ENCODE measurements around the gene CLEC16A. TPM values are rescaled to one million over a fixed set of nuclear protein-coding genes. Genes with fewer than 3 reads are reported as not detected.

Gene CLEC16A
- total and polyA plus RNA-seq, 9 of the 15 experiments (the other 6 are each of a cell fraction or from before 2014, with no cell fraction given): 1.00 to 22.3 (median 10.0) TPM

DNA sequence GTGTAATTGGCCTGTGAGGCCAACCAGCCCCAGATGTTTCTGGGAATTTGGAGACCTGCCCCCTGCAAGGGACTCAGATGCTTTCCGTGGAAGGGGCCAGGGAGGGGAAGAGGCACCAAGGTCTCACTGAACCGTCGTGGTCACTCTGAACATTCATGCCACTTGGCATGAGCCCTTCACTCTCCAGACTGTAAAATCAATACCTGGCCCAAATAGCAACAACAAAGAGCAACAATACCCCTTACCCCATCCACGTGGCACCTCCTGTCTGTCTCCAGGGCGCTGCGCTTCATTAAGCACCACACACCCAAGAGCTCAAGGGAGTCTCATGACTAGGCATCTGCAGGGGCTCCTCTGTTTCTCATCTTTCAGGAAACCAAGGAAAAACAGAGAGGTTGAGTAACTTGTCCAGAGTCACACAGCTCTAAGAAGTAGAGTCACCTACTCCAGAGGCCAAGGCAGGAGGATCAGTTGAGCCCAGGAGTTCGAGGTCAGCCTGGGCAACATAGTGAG, 258.8 kb downstream of the CLEC16A start (continued):
- TF ChIP-seq ZKSCAN8 (CRISPR knock-in tag; IDR thresholded peaks at IDR 0.05) (no peak), CBX3 (IDR thresholded peaks at IDR 0.05; ENCODE audit: borderline replicate concordance in 1 of 2, low read length in 2 of 2) (peak in 1 of 2 experiments; percentile 46; a peak in 1 of 3 replicates), NCOA1 (IDR thresholded peaks at IDR 0.05; ENCODE audit: low read depth) (no peak), HOMEZ (CRISPR knock-in tag; IDR thresholded peaks at IDR 0.05) (no peak), SLC30A9 (CRISPR knock-in tag; IDR thresholded peaks at IDR 0.05) (no peak), ZNF3 (CRISPR knock-in tag; IDR thresholded peaks at IDR 0.05) (no peak), MCM5 (IDR thresholded peaks at IDR 0.05; ENCODE audit: low read depth) (no peak), KLF10 (CRISPR knock-in tag; IDR thresholded peaks at IDR 0.05) (no peak), BCOR (IDR thresholded peaks at IDR 0.05) (peak; percentile 99), ZNF583 (CRISPR knock-in tag; IDR thresholded peaks at IDR 0.05) (no peak), FOXJ2 (tag; IDR thresholded peaks at IDR 0.05) (no peak), MTF1 (CRISPR knock-in tag; IDR thresholded peaks at IDR 0.05; ENCODE audit: borderline replicate concordance) (no peak), CCNT2 (IDR thresholded peaks at IDR 0.05; ENCODE audit: borderline replicate concordance, extremely low read depth, insufficient read length, low read depth, low read length) (no peak), ZNF121 (CRISPR knock-in tag; conservative IDR thresholded peaks at IDR 0.05) (peak; percentile 72), CCAR2 (IDR thresholded peaks at IDR 0.05; ENCODE audit: low read depth, low read length) (no peak), MEF2D (tag; conservative IDR thresholded peaks at IDR 0.05; ENCODE audit: low read depth) (no peak), ZFP1 (CRISPR knock-in tag; IDR thresholded peaks at IDR 0.05) (no peak), L3MBTL2 (IDR thresholded peaks at IDR 0.05) (no peak), ZNF436 (CRISPR knock-in tag; IDR thresholded peaks at IDR 0.05) (no peak), NR2F6 (CRISPR knock-in tag; IDR thresholded peaks at IDR 0.05) (no peak), TCF7L2 (IDR thresholded peaks at IDR 0.05; ENCODE audit: low read depth, low read length) (no peak), POLR2AphosphoS2 (IDR thresholded peaks at IDR 0.05; ENCODE audit: low read length) (no peak), HDAC3 (IDR thresholded peaks at IDR 0.05; ENCODE audit: borderline replicate concordance, partially characterized antibody) (no peak), HDAC2 (IDR thresholded peaks at IDR 0.05) (peak; percentile 90), ILF3 (IDR thresholded peaks at IDR 0.05; ENCODE audit: borderline replicate concordance) (no peak), ZNF444 (CRISPR knock-in tag; IDR thresholded peaks at IDR 0.05) (no peak)
- TF ChIP-seq, protein P1, sequence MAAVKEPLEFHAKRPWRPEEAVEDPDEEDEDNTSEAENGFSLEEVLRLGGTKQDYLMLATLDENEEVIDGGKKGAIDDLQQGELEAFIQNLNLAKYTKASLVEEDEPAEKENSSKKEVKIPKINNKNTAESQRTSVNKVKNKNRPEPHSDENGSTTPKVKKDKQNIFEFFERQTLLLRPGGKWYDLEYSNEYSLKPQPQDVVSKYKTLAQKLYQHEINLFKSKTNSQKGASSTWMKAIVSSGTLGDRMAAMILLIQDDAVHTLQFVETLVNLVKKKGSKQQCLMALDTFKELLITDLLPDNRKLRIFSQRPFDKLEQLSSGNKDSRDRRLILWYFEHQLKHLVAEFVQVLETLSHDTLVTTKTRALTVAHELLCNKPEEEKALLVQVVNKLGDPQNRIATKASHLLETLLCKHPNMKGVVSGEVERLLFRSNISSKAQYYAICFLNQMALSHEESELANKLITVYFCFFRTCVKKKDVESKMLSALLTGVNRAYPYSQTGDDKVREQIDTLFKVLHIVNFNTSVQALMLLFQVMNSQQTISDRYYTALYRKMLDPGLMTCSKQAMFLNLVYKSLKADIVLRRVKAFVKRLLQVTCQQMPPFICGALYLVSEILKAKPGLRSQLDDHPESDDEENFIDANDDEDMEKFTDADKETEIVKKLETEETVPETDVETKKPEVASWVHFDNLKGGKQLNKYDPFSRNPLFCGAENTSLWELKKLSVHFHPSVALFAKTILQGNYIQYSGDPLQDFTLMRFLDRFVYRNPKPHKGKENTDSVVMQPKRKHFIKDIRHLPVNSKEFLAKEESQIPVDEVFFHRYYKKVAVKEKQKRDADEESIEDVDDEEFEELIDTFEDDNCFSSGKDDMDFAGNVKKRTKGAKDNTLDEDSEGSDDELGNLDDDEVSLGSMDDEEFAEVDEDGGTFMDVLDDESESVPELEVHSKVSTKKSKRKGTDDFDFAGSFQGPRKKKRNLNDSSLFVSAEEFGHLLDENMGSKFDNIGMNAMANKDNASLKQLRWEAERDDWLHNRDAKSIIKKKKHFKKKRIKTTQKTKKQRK (IDR thresholded peaks at IDR 0.05; ENCODE audit: borderline replicate concordance, low read depth, low read length): no peak

Measured in K562 (cell line).